ENCODE data around the gene TTC32.

GRCh38 chr2:19886261-19886660 lies 15.5 kb downstream of the TTC32 start:
- no peak for TF ChIP-seq EZH2 (IDR thresholded peaks at IDR 0.05; ENCODE audit: borderline replicate concordance, low read depth, low read length, poor library complexity, severe bottlenecking)
- TF ChIP-seq CTCF (conservative IDR thresholded peaks at IDR 0.05; ENCODE audit: low read depth, low read length) = no peak
